Bronchial epithelial cell (primary cell): ENCODE data around the gene TRIB2. TPM values are rescaled to one million over a fixed set of nuclear protein-coding genes. Genes with fewer than 3 reads are reported as not detected.
A peak's percentile ranks its signal among the peaks of the same experiment; 100 is the strongest.

Experiments
- DNase-seq: peaks from one replicate; pipeline ENCODE4 v3.0.0-alpha.2; 2010; ENCODE audit warnings: low read depth
- FAIRE-seq: peaks from 2 replicates; lab custom pipeline; 2011; peaks lifted over from hg19 to GRCh38; lab: Jason Lieb, UNC
- H3K27me3 ChIP-seq: 2 replicates; pipeline ENCODE4 v1.5.1; 2011; ENCODE audit warnings: low read length; ENCODE audit not compliant: control insufficient read depth, insufficient read depth
- H3K36me3 ChIP-seq: 2 replicates; pipeline ENCODE4 v1.5.1; 2011; ENCODE audit warnings: low read length; ENCODE audit not compliant: control insufficient read depth, insufficient read depth
- H3K4me3 ChIP-seq: 2 replicates; pipeline ENCODE4 v1.5.1; 2011; ENCODE audit warnings: mild to moderate bottlenecking, low read depth, low read length, control low read depth
- CTCF ChIP-seq: IDR thresholded peaks from 2 replicates; pipeline ENCODE4 v1.5.1; 2011; ENCODE audit warnings: mild to moderate bottlenecking, moderate library complexity, low read length, control low read depth, inconsistent platforms; ENCODE audit not compliant: insufficient read depth, severe bottlenecking
- total RNA-seq: library from RNA; depleted of rRNA; stranded (reverse); fragments of >200 nt; gene quantifications from 2 replicates; pipeline ENCODE4 v1.2.1, GENCODE V29; 2014

The TRIB2 gene
- total RNA-seq, 1 donor from 2014 or later, result 7.6 TPM

DNA sequence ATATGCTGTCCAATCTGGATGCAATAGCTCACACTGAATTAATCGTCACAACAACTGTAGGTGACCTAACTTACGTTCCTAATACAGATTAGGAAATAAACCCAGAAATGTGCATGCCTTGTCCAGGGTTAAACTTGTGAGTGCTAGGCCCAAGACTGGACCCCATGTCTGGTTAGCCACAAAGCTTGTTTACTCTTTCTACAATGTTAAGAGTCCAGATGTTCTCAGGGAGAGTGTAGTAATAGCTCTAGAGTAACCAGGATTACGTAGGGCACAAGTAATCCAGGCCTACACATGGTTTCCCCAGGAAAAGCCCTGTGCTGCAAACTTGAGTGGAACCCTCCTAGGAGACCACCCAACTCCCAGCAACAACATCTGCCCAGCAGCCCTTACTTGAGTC lies 26.2 kb downstream of the TRIB2 start:
- H3K36me3 ChIP-seq, result no peaks in the 10 kb centered on the region
- H3K27me3 ChIP-seq, result no peaks in the 10 kb centered on the region
- TF ChIP-seq CTCF, result no peak
- FAIRE-seq, result no peak
- no peak overlapping the region for H3K4me3 ChIP-seq
- no peak for DNase-seq

GRCh38 chr2:12750166-12750905 lies 33.6 kb downstream of the TRIB2 start:
- FAIRE-seq (no peak), DNase-seq (no peak)
- no peaks in the 10 kb centered on the region for H3K36me3 ChIP-seq
- H3K4me3 ChIP-seq, result no peak overlapping the region
- no peak for TF ChIP-seq CTCF
- H3K27me3 ChIP-seq, result no peaks in the 10 kb centered on the region

DNA sequence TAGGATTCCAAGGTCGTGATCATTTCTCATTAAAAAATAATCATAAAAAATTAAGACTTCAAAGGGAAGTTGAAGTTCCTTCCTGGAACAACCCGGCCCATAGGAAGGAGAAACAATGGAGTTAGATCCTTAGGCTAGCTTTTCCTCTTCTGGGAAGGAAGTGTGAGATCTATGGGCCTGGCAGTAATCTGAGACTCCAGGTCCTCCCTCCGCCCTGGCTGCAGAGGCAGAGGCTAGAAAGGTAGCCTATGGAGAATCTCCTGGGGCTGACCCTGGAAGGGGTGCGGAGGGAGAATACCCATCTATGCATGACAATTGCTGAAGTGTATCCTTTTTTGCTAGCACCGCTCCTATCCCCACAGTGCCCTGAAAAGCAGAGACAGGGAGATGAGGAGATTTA lies 37.9 kb downstream of the TRIB2 start:
- H3K4me3 ChIP-seq, result no peak overlapping the region
- FAIRE-seq (no peak), DNase-seq (no peak)
- no peaks in the 10 kb centered on the region for H3K36me3 ChIP-seq
- H3K27me3 ChIP-seq, result no peaks in the 10 kb centered on the region
- no peak for TF ChIP-seq CTCF

DNA sequence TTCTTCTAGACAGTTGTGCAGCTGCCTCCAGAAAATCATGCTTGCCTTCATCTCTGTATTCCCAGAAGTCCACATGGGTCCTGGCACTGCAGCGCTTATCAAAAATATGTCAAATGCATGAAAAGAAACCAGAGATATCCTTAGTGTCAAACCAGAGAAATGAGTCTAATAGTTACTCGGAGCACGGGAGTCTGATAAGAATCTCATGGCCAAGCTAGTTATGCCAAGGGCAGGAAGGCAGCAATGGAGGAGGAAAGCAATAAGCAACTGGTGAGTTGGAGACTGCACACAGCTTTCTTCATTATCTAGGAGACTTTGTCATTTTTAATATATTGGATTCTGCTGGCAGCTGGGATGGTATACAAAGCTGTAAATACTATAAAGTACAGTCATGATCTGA lies 38.6 kb downstream of the TRIB2 start:
- H3K36me3 ChIP-seq, result no peaks in the 10 kb centered on the region
- H3K27me3 ChIP-seq, result no peaks in the 10 kb centered on the region
- TF ChIP-seq CTCF, result no peak
- no peak overlapping the region for H3K4me3 ChIP-seq
- DNase-seq (no peak), FAIRE-seq (no peak)

- H3K36me3 ChIP-seq, result no peaks in the 10 kb centered on the region
- H3K4me3 ChIP-seq, result no peak overlapping the region
- no peaks in the 10 kb centered on the region for H3K27me3 ChIP-seq
- DNase-seq, result peak; percentile 86
- no peak for TF ChIP-seq CTCF
- FAIRE-seq, result no peak
These were observed 42.5 kb downstream of the TRIB2 start for GRCh38 chr2:12759248-12759647.

- H3K27me3 ChIP-seq, result no peaks in the 10 kb centered on the region
- TF ChIP-seq CTCF, result no peak
- no peaks in the 10 kb centered on the region for H3K36me3 ChIP-seq
- FAIRE-seq, result no peak
- no peak overlapping the region for H3K4me3 ChIP-seq
- no peak for DNase-seq
These were observed 44.4 kb downstream of the TRIB2 start for GRCh38 chr2:12761104-12761503.
